ENCODE measurements around the gene MAGEB17.
"Not testable (repeated sequence)": the region's sequence is repeated elsewhere in the genome, so short reads cannot be mapped to it uniquely, and the experiment has no call there.

MAGEB17 gene

DNA sequence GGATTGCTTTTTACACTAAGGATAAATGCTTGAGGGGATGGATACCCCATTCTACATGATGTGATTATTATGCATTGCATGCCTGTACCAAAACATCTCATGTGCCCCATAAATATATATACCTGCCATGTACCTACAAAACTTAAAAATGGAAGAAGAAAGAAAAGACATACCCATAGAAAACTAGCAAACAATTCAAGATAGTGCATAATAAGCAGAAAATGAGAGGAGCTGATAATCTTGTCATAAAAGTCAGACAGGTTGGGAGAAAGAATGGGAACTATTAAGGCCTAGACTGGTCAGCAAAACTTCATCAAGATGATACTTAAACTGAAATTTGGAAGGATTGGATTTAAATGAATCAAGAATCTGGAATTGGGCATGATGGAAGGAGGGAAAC, 21.6 kb upstream of the MAGEB17 start:
- no peak for DNase-seq (ENCODE audit: low read depth, low spot score)
- ChIA-PET POLR2A (no interaction called here), CTCF (interaction anchor here (0.9 to 1.4 kb wide), 2 partner anchors 9 to 291 kb away, joined by 3 to 4 read pairs; no protein-coding TSS in a partner anchor)
- TF ChIP-seq, protein P1, sequence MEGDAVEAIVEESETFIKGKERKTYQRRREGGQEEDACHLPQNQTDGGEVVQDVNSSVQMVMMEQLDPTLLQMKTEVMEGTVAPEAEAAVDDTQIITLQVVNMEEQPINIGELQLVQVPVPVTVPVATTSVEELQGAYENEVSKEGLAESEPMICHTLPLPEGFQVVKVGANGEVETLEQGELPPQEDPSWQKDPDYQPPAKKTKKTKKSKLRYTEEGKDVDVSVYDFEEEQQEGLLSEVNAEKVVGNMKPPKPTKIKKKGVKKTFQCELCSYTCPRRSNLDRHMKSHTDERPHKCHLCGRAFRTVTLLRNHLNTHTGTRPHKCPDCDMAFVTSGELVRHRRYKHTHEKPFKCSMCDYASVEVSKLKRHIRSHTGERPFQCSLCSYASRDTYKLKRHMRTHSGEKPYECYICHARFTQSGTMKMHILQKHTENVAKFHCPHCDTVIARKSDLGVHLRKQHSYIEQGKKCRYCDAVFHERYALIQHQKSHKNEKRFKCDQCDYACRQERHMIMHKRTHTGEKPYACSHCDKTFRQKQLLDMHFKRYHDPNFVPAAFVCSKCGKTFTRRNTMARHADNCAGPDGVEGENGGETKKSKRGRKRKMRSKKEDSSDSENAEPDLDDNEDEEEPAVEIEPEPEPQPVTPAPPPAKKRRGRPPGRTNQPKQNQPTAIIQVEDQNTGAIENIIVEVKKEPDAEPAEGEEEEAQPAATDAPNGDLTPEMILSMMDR (IDR thresholded peaks at IDR 0.05; ENCODE audit: insufficient read depth, low read length, missing control alignments) = no peak
- H3K4me3 ChIP-seq (ENCODE audit: low read depth, low read length) = no peak overlapping the region

DNA sequence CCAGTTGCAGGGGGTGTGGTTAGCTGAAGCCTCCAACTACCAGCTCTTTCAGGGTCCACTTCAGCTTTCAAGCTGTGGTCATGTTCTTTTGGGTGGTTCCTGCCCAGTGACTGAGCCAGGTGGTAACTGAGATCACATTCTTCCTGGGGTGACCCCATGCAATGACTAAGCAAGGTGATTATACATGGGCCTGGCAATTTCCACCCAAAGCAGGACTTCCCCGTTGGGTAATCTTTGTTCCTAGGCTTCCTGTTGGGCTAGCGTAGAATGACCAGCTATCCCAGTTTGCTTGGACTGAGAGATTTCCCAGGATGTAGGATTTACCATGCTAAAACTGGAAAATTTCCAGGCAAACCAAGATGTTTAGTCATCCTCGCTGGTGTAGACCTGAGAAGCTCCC, 18.4 kb upstream of the MAGEB17 start:
- POLR2A ChIA-PET = no interaction called here
- CTCF ChIA-PET = interaction anchor here (2.1 kb wide), 1 partner anchor 12 kb away, joined by 6 read pairs; no protein-coding TSS in a partner anchor
- H3K4me3 ChIP-seq (ENCODE audit: low read depth, low read length) = no peak overlapping the region
- TF ChIP-seq, protein P1 (IDR thresholded peaks at IDR 0.05; ENCODE audit: insufficient read depth, low read length, missing control alignments) = no peak
- no peak for DNase-seq (ENCODE audit: low read depth, low spot score)

DNA sequence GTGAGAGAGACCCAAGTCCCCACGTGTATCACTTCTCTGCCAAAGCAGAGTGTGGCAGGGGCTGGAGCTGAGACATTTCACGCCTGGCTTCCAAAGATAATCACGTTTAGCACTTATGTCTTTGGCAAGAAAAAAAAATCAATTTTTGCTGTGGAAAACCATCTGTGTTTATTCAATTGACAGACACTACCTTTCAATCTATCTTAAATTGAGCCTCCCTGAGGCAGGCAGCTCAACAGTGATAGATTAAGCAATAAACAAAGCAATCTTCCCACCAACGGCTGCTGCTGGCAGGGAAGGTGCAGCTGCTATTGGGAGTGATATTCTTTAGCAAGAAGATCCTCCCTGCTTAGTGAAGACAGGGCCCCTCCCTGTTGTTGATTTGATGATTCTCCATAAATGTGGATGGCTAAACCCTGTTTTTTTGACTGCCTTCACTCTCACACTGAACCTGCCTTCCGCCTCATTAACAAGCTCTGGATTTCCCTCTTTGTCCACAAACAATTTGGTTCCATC, 11.6 kb upstream of the MAGEB17 start:
- CTCF ChIA-PET = interaction anchor here (0.7 to 1.4 kb wide), 4 partner anchors 16 to 281 kb away, joined by 3 to 7 read pairs (median 3); no protein-coding TSS in a partner anchor

DNA sequence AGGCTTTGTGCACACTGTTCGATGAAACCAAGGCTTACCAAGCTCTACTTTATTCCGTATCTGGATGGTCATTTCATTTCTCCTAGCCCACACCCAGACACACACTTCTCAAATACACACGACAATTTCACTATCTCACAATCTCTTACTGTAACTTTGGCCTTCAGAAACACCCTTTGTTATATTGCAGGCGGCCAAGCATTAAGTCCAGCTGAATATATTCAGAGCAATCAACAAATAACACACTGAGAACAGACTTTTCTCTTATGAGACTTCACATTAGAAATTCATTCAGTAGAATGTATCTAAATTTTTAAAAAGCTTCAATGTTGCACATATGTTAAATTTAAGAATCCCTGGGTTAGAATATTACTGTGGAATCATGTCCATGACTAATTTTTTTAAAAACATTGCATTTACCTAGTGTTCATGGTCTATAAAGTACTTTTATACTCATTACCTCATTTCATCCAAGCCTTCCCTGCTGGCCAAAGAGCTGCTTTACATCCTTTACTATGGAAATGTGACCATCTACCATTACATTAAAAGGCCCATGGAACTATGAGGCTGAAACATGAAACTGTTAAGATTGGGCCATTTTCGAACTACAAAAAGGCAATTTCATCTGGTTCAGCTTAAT, 10.5 kb upstream of the MAGEB17 start:
- TF ChIP-seq, protein P1 (IDR thresholded peaks at IDR 0.05; ENCODE audit: insufficient read depth, low read length, missing control alignments) = no peak
- ChIA-PET CTCF (interaction anchor here (1.3 to 1.4 kb wide), 2 partner anchors 18 to 280 kb away, joined by 3 to 7 read pairs; no protein-coding TSS in a partner anchor), POLR2A (interaction anchor here (0.6 kb wide), 1 partner anchor 330 kb away, joined by 3 read pairs; no protein-coding TSS in a partner anchor)
- no peak for DNase-seq (ENCODE audit: low read depth, low spot score)
- H3K4me3 ChIP-seq (ENCODE audit: low read depth, low read length) = no peak overlapping the region

More for the DNA sequence above, 11.6 kb upstream of the MAGEB17 start:
- H3K4me3 ChIP-seq (ENCODE audit: low read depth, low read length) = no peak overlapping the region
- POLR2A ChIA-PET = no interaction called here
- TF ChIP-seq, protein P1 (IDR thresholded peaks at IDR 0.05; ENCODE audit: insufficient read depth, low read length, missing control alignments) = no peak
- DNase-seq (ENCODE audit: low read depth, low spot score) = no peak

DNA sequence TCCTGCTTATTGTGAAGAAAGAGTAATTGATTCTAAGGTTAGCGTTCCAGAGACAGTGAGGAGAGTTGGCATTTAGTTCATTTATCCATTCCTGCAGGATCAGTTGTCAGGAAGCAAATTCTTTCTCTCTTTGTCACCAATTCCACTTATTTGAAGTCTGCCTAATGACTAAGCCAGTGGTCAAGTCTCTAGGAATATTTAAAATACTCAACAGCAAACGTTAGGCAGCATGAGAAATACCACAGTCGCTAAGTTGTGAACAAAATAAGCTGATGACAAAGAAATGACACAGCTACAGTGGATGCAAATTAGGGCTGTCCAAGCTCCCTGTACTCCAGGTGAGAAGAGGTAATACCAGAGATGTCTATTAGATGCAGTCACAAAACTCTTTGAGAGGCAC, 6.6 kb upstream of the MAGEB17 start:
- no peak overlapping the region for H3K4me3 ChIP-seq (ENCODE audit: low read depth, low read length)
- DNase-seq (ENCODE audit: low read depth, low spot score) = peak; percentile 49
- ChIA-PET POLR2A (interaction anchor here (0.8 kb wide), 1 partner anchor 33 kb away, joined by 3 read pairs; no protein-coding TSS in a partner anchor), CTCF (no interaction called here)
- TF ChIP-seq, protein P1 (IDR thresholded peaks at IDR 0.05; ENCODE audit: insufficient read depth, low read length, missing control alignments) = no peak

- H3K4me3 ChIP-seq (ENCODE audit: low read depth, low read length); DNase-seq (ENCODE audit: low read depth, low spot score); CTCF ChIA-PET: not testable (repeated sequence)
- POLR2A ChIA-PET = interaction anchor here (0.8 kb wide), 1 partner anchor 34 kb away, joined by 3 read pairs; no protein-coding TSS in a partner anchor
Observed at GRCh38 chrX:16161173-16161572, 6.1 kb upstream of the MAGEB17 start.

Data from AG04449 (cell line).